ENCODE data around the gene PDE4D. TPM values are rescaled to one million over a fixed set of nuclear protein-coding genes. Genes with fewer than 3 reads are reported as not detected.

Gene PDE4D
- total RNA-seq, 2 experiments from 2014 or later = 164 to 175 TPM

GRCh38 chr5:59097116-59097515 is 796.4 kb downstream of the PDE4D start:
- intact Hi-C loops (cut with DNase I, micrococcal nuclease) = loop anchor here in 1 of 2 experiments (5.0 kb wide), 1 partner anchor 75 kb away; no protein-coding TSS in a partner anchor
- Histone ChIP-seq H3K27me3 (ENCODE audit: control insufficient read depth in 1 of 2, insufficient read depth in 2 of 2, low read length in 2 of 2) (no peaks in the 10 kb centered on the region), H3K4me1 (ENCODE audit: insufficient read depth, low read length) (peaks cover 13% of the 10 kb centered on the region), H3K9me3 (ENCODE audit: control insufficient read depth in 1 of 2, insufficient read depth in 1 of 2, low read length in 2 of 2) (no peaks in the 10 kb centered on the region), H3K36me3 (ENCODE audit: insufficient read depth, low read length) (no peaks in the 10 kb centered on the region), H3K4me3 (ENCODE audit: low read length) (no peak overlapping the region), H3K27ac (ENCODE audit: low read depth in 1 of 2, low read length in 2 of 2) (no peak overlapping the region)
- DNase-seq (no peak), ATAC-seq (ENCODE audit: poor library complexity) (no peak)
- Mint-ChIP-seq H3K4me1 (ENCODE audit: low read depth) (peaks cover 42% of the 10 kb centered on the region), H3K9me3 (no peaks in the 10 kb centered on the region), H3K27ac (no peak overlapping the region), H3K27me3 (no peaks in the 10 kb centered on the region), H3K36me3 (ENCODE audit: low read depth) (no peaks in the 10 kb centered on the region), H3K4me3 (no peak overlapping the region)
- TF ChIP-seq CTCF (IDR thresholded peaks at IDR 0.05) = no peak
- ChIA-PET CTCF (interaction anchor here (1.2 kb wide), 1 partner anchor 11 kb away, joined by 3 read pairs; no protein-coding TSS in a partner anchor), POLR2A (no interaction called here)

- Histone ChIP-seq H3K9me3 (ENCODE audit: control insufficient read depth in 1 of 2, insufficient read depth in 1 of 2, low read length in 2 of 2) (no peaks in the 10 kb centered on the region), H3K4me3 (ENCODE audit: low read length) (no peak overlapping the region), H3K4me1 (ENCODE audit: insufficient read depth, low read length) (peaks cover 8% of the 10 kb centered on the region), H3K27ac (ENCODE audit: low read depth in 1 of 2, low read length in 2 of 2) (no peak overlapping the region), H3K36me3 (ENCODE audit: insufficient read depth, low read length) (no peaks in the 10 kb centered on the region), H3K27me3 (ENCODE audit: control insufficient read depth in 1 of 2, insufficient read depth in 2 of 2, low read length in 2 of 2) (no peaks in the 10 kb centered on the region)
- DNase-seq (no peak), ATAC-seq (ENCODE audit: poor library complexity) (no peak)
- no peaks in the 10 kb centered on the region for H3K36me3 Mint-ChIP-seq (ENCODE audit: low read depth)
- no peak for TF ChIP-seq CTCF (IDR thresholded peaks at IDR 0.05)
- H3K27ac Mint-ChIP-seq = no peak overlapping the region
- CTCF ChIA-PET = interaction anchor here (0.9 to 1.7 kb wide), 3 partner anchors 30 to 61 kb away, joined by 3 to 4 read pairs (median 3); no protein-coding TSS in a partner anchor
- H3K4me3 Mint-ChIP-seq = no peak overlapping the region
- H3K4me1 Mint-ChIP-seq (ENCODE audit: low read depth) = peaks cover 35% of the 10 kb centered on the region
- peaks cover under 1% of the 10 kb centered on the region for H3K27me3 Mint-ChIP-seq
- intact Hi-C loops (cut with DNase I, micrococcal nuclease) = loop anchor here in 1 of 2 experiments (5.0 kb wide), 1 partner anchor 77 kb away; no protein-coding TSS in a partner anchor
- no peaks in the 10 kb centered on the region for H3K9me3 Mint-ChIP-seq
- POLR2A ChIA-PET = interaction anchor here (1.0 to 2.3 kb wide), 3 partner anchors 29 to 53 kb away, joined by 4 to 10 read pairs (median 6); no protein-coding TSS in a partner anchor
These were observed 798.0 kb downstream of the PDE4D start for GRCh38 chr5:59095480-59095879.

GRCh38 chr5:59094864-59095263 is 798.7 kb downstream of the PDE4D start:
- no peak overlapping the region for H3K27ac Mint-ChIP-seq

More at GRCh38 chr5:59094864-59095263, 798.7 kb downstream of the PDE4D start:
- peaks cover 8% of the 10 kb centered on the region for H3K4me1 ChIP-seq (ENCODE audit: insufficient read depth, low read length)
- H3K4me3 Mint-ChIP-seq = no peak overlapping the region
- H3K9me3 Mint-ChIP-seq = no peaks in the 10 kb centered on the region
- no peak overlapping the region for H3K4me3 ChIP-seq (ENCODE audit: low read length)
- H3K4me1 Mint-ChIP-seq (ENCODE audit: low read depth) = peaks cover 29% of the 10 kb centered on the region
- no peaks in the 10 kb centered on the region for H3K9me3 ChIP-seq (ENCODE audit: control insufficient read depth in 1 of 2, insufficient read depth in 1 of 2, low read length in 2 of 2)
- H3K36me3 ChIP-seq (ENCODE audit: insufficient read depth, low read length) = no peaks in the 10 kb centered on the region
- ATAC-seq (ENCODE audit: poor library complexity) (no peak), DNase-seq (no peak)
- intact Hi-C loops (cut with DNase I, micrococcal nuclease) = loop anchor here in 1 of 2 experiments (5.0 kb wide), 1 partner anchor 77 kb away; no protein-coding TSS in a partner anchor
- H3K36me3 Mint-ChIP-seq (ENCODE audit: low read depth) = no peaks in the 10 kb centered on the region
- H3K27me3 ChIP-seq (ENCODE audit: control insufficient read depth in 1 of 2, insufficient read depth in 2 of 2, low read length in 2 of 2) = no peaks in the 10 kb centered on the region
- ChIA-PET POLR2A (interaction anchor here (2.3 kb wide), 1 partner anchor 33 kb away, joined by 10 read pairs; no protein-coding TSS in a partner anchor), CTCF (interaction anchor here (1.2 kb wide), 1 partner anchor 61 kb away, joined by 4 read pairs; no protein-coding TSS in a partner anchor)
- no peak for TF ChIP-seq CTCF (IDR thresholded peaks at IDR 0.05)
- H3K27ac ChIP-seq (ENCODE audit: low read depth in 1 of 2, low read length in 2 of 2) = no peak overlapping the region
- peaks cover 3% of the 10 kb centered on the region for H3K27me3 Mint-ChIP-seq
